Central memory CD4-positive, alpha-beta T cell (primary cell): ENCODE data around the gene HOXC5.

Experiments
- DNase-seq: peaks from one replicate; pipeline ENCODE4 v3.0.0; 2022

HOXC5 gene

DNA sequence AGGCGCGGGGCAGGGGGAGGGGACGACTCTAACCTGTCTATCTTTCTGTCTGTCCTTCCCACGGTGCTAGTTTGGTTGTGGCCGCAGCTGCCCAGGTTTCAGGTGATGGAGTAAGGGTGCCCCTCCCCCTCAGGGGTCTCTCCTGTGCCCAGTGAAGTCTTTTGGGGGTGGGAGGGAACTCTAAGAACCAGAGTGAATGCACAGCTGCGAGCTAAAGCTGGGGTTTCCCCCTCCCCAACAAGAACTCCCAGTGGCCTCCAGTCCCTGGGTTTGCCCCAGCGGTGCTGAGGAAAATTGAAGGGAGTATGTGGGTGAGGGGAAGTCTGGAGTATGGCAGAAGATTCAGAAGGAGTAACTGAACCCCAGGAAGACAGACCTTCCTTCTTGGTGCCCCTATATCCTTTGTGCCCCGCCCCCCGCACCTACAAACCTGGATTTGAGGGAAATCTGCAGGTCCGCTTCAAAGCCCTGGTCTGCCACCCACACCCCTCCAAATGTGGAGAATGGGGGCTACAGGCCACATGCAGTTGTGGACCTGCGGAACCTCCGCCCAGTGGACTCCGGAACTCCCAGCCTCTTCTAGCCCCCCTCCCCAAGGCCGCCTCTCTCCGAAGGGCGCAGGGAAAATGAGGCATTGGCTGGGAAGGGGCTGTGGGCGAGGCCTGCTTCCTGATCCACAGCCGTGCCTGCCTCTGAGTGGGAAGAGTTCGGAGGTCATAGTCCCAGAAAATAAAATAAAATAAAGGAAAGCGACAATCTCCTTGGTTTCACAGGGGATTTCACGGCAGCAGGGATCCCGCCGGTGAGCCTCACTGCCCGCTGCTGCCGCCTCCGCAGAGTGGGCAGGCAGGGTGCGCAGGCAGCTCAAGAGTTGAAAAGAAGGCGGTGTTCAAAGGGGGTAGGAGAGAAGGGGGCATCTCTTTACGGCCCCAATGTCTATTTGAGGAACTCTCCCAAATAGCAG, 36.3 kb upstream of the HOXC5 start:
- DNase-seq: no peak

DNA sequence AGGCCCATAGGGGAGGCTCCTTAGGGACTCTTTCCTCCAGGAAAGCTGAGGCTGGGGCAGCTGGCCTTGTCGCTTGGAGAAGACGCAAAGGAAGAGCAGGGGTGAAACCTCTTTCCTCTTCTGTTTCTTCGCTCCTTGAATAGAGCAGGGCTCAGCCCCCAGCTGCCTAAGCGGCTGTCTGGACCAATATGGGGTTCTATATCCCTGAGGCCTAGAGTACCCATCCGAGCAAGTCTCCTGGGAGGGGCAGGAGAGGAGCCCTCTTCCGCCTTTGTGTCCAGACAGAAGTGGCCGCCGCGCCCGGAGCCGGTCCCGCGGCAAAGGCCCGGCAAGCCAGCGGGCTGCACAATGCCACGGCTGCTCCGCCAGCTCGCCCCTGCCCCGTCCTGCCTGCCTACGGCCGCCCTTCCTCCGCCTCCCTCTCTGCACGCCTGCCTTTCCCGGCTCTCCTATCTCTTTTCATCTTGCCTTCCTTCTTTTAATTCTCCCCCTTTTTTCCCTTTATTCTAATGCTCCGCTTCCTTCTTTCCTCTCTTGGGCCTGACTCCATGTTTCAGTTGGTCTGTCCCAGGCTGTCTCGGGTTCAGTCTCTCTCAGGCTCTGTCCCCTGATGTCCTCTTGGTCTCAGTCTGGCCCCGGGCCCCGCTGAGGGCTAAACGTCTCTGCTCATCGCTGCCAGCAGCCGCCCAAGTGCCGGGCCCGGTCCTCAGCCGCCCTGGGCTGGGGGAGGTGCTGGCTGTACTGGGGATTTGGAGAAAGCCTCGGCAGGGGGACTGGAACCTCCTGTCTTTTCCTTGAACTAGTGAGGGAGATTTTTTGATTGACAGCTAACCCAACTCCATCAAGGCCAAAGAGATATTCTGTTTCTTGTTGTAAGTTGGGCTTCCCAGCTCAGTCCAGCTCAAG, 35.4 kb upstream of the HOXC5 start:
- no peak for DNase-seq

DNA sequence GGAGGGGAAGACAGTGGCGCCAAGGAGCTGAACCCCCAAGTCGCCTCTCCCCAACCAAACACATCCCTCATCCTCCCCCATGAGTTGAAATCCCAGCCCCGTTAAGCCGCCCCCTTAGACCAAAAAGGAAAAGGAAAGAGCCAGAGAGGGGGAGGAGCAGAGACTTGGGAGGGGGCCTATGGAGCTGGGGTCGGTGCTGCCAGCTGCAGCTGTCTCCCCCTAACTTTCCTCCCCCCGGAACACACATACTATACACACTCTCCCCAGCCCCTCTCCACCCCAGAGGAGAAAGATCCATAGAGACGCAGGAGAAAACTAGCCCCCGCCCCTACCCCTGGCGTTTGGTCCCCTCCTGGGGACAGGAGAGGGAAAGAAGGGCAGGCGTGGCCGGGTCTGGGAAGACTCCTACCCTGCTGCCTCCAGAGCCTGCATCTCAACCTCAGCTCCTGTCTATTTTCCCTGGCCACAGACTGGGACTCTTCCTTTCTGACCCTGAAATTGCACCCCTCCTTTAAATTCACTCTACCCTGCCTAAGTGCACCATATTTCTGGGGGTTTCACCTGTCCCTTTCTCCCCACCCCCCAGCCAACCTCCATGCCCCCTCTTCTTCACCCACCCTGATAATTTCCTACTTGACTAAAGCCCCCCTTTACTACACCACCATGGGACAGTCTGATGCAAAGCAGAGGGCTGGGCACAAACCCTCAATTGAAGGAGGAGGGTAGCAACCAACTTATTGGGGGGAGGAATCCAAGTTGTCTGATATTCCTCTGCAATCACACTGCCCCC, 34.5 kb upstream of the HOXC5 start:
- DNase-seq: no peak

DNA sequence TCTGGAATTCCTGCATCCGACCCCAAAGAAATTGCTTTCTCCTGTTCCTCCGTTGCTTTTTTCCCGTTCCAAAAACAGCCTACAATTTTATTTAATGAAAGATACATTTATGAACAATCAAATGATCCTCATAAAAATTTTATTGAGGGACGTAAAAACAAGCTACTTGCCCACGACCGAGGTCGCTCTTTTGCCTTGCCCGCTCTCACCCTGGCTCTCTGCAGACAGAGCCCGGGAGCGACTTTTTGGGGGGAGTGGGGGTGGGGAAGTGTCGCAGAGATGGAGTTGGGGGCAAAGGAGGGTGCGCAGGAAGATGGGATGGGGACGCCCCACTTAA, 34.0 kb upstream of the HOXC5 start:
- no peak for DNase-seq

DNA sequence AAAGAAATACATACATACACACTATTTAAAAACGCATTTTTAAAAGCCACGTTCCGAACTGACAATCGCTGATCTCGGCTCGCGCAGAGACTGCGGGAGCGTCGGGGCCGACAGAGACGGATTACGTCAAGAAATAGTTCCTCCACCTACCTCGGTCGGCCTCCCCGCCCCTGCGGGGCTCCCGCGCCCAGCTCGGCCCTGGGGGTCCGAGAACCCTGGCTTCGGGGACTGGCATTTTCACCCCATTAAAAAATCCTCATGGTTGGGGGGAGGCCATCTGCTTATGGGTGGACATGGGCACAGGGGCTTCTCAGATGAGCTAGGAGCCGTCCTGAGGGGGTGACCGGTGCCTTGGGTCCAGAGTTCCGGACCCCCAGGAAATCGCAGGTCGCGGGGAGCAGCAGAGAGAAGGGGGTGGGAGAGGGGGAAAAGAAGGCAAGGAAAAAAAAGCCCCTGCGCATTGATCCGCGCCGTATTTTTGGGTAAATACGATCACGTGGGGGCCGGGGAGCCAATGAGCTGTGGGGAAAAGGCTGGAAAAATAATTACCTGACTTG, 33.2 kb upstream of the HOXC5 start:
- no peak for DNase-seq

DNA sequence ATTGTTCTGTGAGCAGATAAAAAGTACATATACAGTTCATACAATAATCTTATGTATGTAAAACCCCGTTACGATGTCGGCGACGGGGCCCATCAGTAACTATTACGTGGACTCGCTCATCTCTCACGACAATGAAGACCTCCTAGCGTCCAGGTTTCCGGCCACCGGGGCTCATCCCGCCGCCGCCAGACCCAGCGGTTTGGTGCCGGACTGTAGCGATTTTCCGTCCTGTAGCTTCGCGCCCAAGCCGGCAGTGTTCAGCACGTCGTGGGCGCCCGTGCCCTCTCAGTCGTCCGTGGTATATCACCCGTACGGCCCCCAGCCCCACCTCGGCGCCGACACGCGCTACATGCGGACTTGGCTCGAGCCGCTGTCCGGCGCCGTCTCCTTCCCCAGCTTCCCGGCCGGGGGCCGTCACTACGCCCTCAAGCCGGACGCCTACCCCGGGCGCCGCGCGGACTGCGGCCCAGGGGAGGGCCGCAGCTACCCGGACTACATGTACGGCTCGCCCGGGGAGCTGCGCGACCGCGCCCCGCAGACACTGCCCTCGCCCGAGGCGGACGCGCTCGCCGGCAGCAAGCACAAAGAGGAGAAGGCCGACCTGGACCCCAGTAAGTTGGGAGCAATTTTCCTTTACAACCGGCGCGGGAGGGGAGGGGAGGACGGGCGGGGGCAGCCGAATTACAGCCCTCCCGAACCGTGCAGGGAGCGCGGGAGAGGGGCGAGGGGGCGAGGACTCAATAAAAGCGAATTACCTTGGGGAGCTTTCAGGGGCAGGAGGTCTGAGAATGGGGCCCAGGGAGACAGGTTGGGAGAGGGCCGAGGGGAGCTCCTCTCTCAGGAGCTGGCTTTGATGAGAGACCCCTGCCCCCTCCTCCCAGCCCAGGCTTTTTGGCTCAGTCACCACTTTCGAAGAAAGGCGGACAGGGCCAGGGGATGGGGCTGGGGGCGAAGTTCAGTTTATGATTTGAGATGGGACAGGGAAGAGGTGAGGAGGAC, 32.4 kb upstream of the HOXC5 start, which contains the start of gene HOXC9:
Gene HOXC9 (plus strand): TSS at position 46 of the 999 bp plus-strand sequence. CDS start 28 bp downstream, at position 74.
- DNase-seq: no peak

DNA sequence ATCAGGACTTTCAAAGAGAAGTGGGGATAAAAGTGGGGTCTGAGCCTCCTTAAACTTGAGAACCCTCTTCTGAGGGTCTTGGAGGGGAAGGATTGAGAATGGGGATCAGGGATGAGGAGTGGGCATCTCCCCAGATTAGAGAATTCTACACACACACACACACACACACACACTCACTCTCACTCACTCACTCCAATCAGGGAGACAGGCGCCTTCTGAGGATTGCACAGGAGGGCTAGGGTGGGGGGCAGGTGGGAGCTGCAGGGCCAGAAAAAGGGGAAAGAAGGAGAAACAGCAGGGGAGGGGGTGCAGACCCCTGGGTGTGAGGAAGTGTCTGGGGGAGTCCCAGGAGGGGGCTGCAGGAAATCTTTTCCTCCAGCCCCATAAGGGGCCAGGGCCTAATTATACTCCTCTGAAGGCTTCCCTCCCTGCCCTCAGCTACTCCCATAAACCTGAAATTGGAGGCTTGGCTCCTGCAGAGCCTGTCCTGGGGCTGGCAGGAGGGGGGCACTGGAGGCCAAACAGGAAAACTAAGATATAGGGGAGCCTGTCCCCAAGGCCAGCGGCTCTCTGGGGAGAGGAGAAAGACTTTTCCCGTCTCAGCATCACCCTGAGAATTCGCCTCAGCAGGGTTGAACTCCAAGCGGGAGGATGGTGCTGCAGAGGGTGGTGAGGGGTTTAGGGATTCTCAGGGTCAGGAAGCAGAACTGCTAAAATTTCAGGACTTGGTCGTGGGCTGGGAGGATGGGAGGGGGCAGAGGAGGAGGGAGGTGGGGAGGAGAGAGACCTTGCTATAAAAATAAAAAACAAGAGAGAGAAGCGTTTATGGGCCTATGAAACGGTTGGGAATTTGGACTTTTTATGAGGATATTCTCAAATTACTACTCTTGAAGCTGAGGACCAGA, 31.3 kb upstream of the HOXC5 start:
- no peak for DNase-seq

DNA sequence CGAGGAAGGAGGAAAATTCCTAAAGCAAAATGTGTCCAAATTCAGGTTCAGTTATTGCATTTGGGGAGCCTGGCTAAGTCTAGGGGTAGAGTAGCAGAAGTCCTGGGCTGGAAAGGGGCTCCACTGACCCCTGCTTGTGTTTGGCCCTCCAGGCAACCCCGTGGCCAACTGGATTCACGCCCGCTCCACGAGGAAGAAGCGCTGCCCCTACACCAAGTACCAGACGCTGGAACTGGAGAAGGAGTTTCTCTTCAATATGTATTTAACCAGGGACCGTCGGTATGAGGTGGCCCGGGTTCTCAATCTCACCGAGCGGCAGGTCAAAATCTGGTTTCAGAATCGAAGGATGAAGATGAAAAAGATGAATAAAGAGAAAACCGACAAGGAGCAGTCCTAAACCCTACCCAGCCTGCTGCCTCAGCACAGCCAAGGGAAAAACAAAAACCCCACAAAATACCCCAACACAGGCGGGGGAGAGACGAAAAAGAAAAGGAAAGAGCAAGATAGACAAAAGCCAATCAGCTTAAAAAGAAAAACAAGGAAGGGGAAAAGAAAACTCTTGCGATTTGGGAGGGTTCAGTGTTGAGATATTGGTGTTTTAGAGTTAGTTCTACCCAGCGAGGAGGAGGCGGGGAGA, 30.5 kb upstream of the HOXC5 start:
- DNase-seq: no peak

DNA sequence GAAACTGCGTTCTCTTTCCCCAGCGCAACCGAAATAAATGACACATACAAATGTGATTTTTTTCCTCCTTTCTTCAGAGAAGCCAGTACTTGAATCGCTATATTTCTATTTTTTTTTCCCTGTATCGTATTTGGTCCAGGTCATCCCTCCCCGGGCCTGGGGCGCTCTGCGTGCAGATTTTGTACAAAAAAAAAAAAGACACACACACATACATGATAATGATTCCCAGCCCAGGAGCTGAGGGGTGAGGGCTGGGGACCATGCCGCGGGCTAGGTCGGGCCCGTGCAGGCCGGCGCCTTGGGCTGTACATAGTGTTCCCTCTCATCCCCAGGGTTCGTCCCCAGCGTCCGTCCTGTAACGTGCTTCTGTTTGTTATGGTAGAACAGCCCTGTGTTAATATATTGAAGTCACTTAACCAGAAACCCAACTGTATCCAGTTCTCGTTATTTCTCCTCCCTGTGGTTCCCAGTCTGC, 29.9 kb upstream of the HOXC5 start:
- DNase-seq: no peak

DNA sequence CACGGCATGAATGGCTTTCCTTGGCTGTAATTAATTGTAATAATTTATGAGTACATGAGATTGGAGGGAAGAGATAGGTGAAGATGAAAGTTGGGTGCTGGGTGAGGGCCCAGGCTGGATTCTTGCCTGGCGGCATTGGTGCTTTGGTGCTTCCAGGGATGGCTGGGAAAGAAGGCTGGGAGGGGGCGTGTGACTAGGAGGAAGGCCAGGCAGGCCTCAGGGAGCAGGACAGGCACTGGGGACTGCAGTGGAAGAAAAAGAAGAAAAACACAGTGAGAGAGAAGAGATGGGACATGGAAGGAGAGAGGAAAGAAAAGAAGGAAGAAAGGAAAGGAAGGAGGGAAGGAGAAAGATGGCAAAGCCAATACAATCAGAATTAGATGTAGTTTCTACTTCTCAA, 29.2 kb upstream of the HOXC5 start:
- DNase-seq: no peak

DNA sequence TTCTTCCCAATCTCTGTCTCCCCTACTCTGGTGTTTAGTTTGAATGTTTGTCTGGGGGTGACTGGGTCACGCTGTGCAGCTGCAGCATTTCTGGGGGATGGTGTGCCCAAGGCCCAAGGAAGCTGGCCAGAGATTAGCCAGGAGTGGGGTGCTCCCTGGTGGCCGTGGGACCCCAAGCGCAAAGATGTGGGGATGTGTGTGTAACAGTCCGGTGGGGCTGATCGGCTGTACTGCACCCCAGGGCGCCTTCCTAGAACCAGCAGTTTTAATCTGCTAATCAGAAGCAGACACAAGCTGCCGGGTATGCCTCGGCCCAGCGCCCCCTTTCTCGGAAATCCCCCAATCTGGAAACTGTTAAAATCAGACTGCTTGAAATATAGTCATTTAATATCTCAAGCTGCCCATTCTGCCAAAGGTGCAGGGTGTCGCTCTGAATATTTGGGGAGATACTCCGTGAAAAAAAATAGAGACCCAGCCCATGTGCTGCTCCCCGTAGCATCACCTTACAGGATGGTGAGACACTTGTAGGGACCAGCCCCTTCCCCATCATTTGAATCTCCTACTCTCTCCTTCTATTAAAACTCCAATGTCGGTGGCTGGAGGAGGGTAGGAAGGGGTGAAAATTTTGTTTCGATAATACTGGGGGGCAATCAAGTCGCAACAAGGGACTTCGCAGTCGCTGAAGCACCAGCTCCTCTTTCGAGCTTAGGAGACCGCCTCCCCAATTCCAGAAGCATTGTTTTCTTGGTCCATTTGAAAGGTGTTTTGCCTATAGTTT, 28.6 kb upstream of the HOXC5 start:
- DNase-seq: no peak

DNA sequence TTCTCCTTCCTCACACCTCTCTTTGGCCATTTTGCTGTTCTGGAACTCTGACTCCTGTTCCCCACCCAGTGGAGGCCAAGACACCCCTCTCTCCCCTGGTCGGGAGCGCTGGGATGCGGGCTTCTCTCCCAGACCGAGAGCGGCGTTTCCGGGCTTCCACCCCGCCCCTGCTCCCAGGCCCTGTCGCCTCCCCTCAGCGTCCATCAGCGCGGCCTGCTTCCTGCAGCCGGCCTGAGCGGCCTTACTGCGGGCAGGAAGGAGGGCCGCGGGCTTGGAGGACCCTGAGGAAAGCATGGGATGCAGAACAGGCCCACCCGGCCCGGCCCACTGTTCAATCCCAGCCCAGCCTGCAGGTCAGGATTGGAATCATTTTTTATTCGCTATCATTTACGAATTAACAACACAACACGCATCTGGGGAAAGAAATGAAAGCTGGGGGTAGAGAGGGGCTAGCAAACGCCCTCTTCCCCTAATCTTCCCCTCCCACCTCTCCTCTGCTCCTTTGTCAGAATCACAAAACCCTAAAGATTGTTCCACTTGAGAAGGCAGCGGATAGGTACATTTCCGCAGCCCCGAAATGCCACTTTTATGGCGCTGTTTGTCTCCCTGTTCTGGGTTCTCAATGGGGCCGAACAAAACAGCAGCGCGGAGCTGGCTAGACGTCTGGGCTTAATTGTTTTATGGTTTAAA, 27.9 kb upstream of the HOXC5 start:
- DNase-seq: no peak

DNA sequence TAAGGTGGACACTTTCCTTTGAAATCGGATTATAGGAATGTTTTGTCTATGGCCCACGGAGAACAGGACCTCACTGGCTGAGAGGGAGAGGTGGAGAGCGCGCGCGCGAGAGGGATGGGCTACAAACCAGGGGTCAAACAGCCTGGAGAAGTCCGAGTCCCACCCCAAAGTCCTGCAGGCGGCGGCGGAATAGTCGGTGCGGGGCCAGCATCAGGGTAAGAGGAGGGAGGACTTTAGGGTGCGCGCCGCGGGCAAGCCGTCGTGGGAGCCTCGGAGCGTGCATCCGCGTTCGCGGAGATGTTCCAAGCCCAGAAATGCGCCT, 27.4 kb upstream of the HOXC5 start:
- no peak for DNase-seq

DNA sequence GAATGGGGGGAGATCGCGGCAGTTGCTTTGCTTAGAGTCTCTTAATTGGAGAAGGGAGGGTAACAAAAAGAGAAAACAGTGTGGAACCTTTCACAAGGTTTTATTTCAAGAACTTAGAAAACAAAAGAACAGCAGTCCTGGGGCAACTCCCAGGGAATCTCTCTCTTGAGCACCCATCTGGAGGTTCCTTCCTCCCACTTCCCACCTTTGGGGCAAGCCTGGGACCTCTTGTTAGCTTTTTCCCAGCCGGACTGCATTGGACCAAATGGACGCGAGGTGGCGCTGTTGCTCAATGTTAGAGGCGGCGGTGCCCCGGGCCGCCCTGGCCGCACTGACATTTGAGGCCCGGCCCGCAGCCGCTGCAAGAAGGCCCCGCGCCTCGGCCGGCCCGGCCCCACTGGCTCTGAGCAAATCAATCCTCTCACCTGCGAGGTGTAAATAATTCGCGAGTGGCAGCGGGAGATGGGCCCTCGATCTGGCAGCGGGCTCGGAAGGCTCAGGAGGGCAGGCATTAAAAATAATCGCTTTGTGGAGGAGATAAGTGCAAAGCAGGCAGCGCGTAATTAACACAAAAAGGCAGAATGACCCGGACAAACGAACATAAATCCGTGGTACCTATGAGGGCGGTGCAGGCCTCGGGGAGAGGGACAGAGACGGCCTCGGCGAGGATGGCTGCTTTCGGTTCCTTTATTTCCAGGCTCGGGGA, 26.8 kb upstream of the HOXC5 start:
- peak; percentile 75 for DNase-seq

DNA sequence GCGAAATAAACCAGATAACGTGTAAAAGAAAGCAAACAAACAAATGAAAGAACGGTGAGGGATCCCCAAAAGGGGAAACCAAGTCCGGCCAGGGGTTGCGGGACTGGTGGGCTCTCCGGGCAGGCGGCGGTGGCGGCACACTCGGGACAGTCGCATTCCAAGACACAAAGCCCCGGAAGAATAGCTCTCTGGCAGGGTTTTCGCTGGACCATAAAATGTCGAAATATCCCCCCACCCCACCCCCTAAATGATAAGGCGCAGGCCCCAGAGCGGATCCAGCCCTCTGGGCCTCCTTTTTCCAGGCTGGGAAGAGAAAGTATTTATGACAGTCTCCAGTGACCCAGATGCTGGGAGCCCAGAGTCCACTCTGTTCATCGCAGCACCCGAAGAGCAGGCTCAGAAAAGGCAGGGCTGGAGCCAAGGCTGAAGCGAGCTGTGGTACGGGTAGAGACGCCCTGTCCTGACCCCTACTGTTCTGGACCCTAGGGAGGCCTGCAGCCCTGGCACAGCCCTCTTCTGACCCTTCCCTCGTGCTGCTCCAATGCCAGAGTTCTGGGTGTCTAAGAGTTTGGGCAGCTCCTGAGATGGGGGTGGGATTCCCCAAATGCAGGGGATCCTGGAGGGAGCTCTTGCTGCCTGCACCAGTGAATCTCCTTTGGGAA, 26.2 kb upstream of the HOXC5 start:
- no peak for DNase-seq

DNA sequence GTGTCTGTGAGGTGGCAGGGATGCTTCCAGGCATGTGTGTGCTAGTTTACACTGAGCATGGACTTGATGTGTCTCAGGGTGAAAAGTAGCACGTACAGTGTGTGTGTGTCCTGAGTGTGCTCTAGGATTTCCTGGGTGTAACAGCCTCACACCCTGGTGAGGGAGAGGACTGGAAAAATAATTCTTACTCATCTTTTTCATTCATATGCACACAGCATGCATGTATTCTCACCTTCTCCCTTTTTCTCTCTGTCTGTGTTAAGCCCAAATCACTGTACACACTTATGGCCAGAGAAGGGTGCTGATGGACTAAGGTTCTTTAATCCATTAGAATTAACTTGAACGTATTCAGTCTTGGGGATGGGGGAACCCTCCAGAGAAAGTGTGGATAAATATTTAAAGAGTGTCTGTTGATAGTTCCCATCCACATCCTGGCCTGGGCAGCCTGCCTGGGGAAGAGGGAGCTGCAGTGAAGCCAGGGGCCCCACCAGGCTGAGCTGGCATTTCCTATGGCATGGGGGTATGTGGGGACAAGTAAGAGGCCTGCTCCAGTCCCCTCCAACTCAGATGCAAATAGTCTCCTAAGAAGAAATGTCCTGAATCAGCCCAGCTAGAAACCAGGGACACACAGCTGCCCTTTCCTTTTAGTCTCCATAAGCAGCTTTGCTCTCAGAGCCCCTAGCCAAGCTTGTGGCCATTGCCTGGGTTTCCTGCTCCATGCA, 25.2 kb upstream of the HOXC5 start:
- no peak for DNase-seq
